ENCODE results near the gene MARK3. TPM values are rescaled to one million over a fixed set of nuclear protein-coding genes. Genes with fewer than 3 reads are reported as not detected.

MARK3 gene
- total RNA-seq, 4 donors from 2014 or later, result 44.4 to 112 (median 67.5) TPM

GRCh38 chr14:103346286-103346685 lies 38.9 kb upstream of the MARK3 start:
- TF ChIP-seq CTCF (IDR thresholded peaks at IDR 0.05), result no peak
- TF ChIP-seq POLR2A (IDR thresholded peaks at IDR 0.05), result no peak
- Histone ChIP-seq H3K9me3 (no peaks in the 10 kb centered on the region), H3K27ac (no peak overlapping the region), H3K36me3 (peaks cover 13 to 42% (median 22%) of the 10 kb centered on the region in 3 donors), H3K4me3 (no peak overlapping the region), H3K4me1 (no peaks in the 10 kb centered on the region), H3K27me3 (no peaks in the 10 kb centered on the region)
- 24 to 35% methylated on average over 3 of the region's 3 CpGs for WGBS, 2 donors
- intact Hi-C loops (cut with DNase I), result no loop called here
- DNase-seq, result no peak

GRCh38 chr14:103347091-103347815 lies 38.0 kb upstream of the MARK3 start:
- no peaks in the 10 kb centered on the region for H3K9me3 ChIP-seq
- no peaks in the 10 kb centered on the region for H3K27me3 ChIP-seq
- TF ChIP-seq CTCF (IDR thresholded peaks at IDR 0.05) (no peak), POLR2A (IDR thresholded peaks at IDR 0.05) (no peak)
- peaks cover 13 to 32% (median 17%) of the 10 kb centered on the region in 3 donors for H3K36me3 ChIP-seq
- no peak overlapping the region for H3K4me3 ChIP-seq
- intact Hi-C loops (cut with DNase I), result no loop called here
- no peaks in the 10 kb centered on the region for H3K4me1 ChIP-seq
- H3K27ac ChIP-seq, result no peak overlapping the region
- no peak for DNase-seq
- 50 to 56% methylated on average over 12 of the region's 12 CpGs for WGBS, 2 donors

- intact Hi-C loops (cut with DNase I), result no loop called here
- Histone ChIP-seq H3K9me3 (no peaks in the 10 kb centered on the region), H3K27me3 (no peaks in the 10 kb centered on the region), H3K27ac (no peak overlapping the region), H3K4me1 (no peaks in the 10 kb centered on the region), H3K36me3 (peaks cover 12 to 23% (median 13%) of the 10 kb centered on the region in 3 donors), H3K4me3 (no peak overlapping the region)
- TF ChIP-seq POLR2A (IDR thresholded peaks at IDR 0.05) (no peak), CTCF (IDR thresholded peaks at IDR 0.05) (no peak)
- 80% methylated on average over 5 of the region's 5 CpGs for WGBS, 2 donors
- DNase-seq, result no peak
These were observed 37.1 kb upstream of the MARK3 start for GRCh38 chr14:103348154-103348553.

GRCh38 chr14:103349982-103350381 lies 35.2 kb upstream of the MARK3 start:
- Histone ChIP-seq H3K27ac (no peak overlapping the region), H3K4me1 (no peaks in the 10 kb centered on the region), H3K9me3 (no peaks in the 10 kb centered on the region), H3K4me3 (no peak overlapping the region), H3K27me3 (no peaks in the 10 kb centered on the region), H3K36me3 (peaks cover 0 to 5% (median 0%) of the 10 kb centered on the region in 3 donors)
- 92 to 93% methylated on average over 13 of the region's 13 CpGs for WGBS, 2 donors
- TF ChIP-seq CTCF (IDR thresholded peaks at IDR 0.05) (no peak), POLR2A (IDR thresholded peaks at IDR 0.05) (no peak)
- intact Hi-C loops (cut with DNase I), result no loop called here
- no peak for DNase-seq

- peaks cover 0 to 7% (median 0%) of the 10 kb centered on the region in 3 donors for H3K4me1 ChIP-seq
- TF ChIP-seq CTCF (IDR thresholded peaks at IDR 0.05) (no peak), POLR2A (IDR thresholded peaks at IDR 0.05) (no peak)
- no peak for DNase-seq
- intact Hi-C loops (cut with DNase I), result no loop called here
- no peaks in the 10 kb centered on the region for H3K9me3 ChIP-seq
- no peak overlapping the region for H3K27ac ChIP-seq
- peaks cover 0 to 4% (median 0%) of the 10 kb centered on the region in 4 donors for H3K27me3 ChIP-seq
- H3K36me3 ChIP-seq, result no peaks in the 10 kb centered on the region
- H3K4me3 ChIP-seq, result no peak overlapping the region
- WGBS, 2 donors, result 63 to 78% methylated on average over 6 to 7 of the region's 7 CpGs
These were observed 31.9 kb upstream of the MARK3 start for GRCh38 chr14:103353362-103353761.
